IgD-negative memory B cell (primary cell): ENCODE data around the gene MIS12. TPM values are rescaled to one million over a fixed set of nuclear protein-coding genes. Genes with fewer than 3 reads are reported as not detected.

ENCODE experiments used
- H3K27ac Mint-ChIP-seq, 3 donors: one replicate each; pipeline ENCODE4 v1.8.0; 2020 to 2022; ENCODE audit warnings: mild to moderate bottlenecking in 3 of 3, mixed read lengths in 3 of 3, moderate library complexity in 1 of 3
- H3K27me3 Mint-ChIP-seq: one replicate; pipeline ENCODE4 v1.8.0; 2021; ENCODE audit warnings: mixed read lengths
- H3K36me3 Mint-ChIP-seq: one replicate; pipeline ENCODE4 v1.8.0; 2020; ENCODE audit warnings: mild to moderate bottlenecking, mixed read lengths
- H3K4me1 Mint-ChIP-seq, 3 donors: one replicate each; pipeline ENCODE4 v1.8.0; 2020 to 2022; ENCODE audit warnings: mixed read lengths in 3 of 3, mild to moderate bottlenecking in 1 of 3
- H3K4me3 Mint-ChIP-seq, 4 donors: one replicate each; pipeline ENCODE4 v1.8.0; 2020 to 2022; ENCODE audit warnings: mild to moderate bottlenecking in 4 of 4, mixed read lengths in 4 of 4, moderate library complexity in 3 of 4
- H3K9me3 Mint-ChIP-seq, 3 donors: one replicate each; pipeline ENCODE4 v1.8.0; 2020 to 2021; ENCODE audit warnings: mixed read lengths in 3 of 3, mild to moderate bottlenecking in 1 of 3
- polyA plus RNA-seq: library from polyadenylated mRNA; unstranded; fragments of 300-500 nt; fragmentation: Illumina TruSeq; gene quantifications from one replicate; pipeline ENCODE4 v1.2.3, GENCODE V29; 2021

Gene MIS12
- polyA plus RNA-seq = 16.1 TPM

- H3K27me3 Mint-ChIP-seq = peaks cover 3% of the 10 kb centered on the region
- peaks cover 21 to 44% (median 30%) of the 10 kb centered on the region in 3 donors for H3K4me1 Mint-ChIP-seq
- H3K9me3 Mint-ChIP-seq = no peaks in the 10 kb centered on the region
- H3K27ac Mint-ChIP-seq = peak within 1 kb of the TSS; percentile 99
- peak within 1 kb of the TSS; percentile 93 to 98 (median 96) for H3K4me3 Mint-ChIP-seq
- H3K36me3 Mint-ChIP-seq = peaks cover 8% of the 10 kb centered on the region
Measured at GRCh38 chr17:5486206-5487124, at the start of gene MIS12. Gene MIS12 (plus strand): TSS chr17:5486566. CDS start chr17:5488863, 2,297 bp downstream.

GRCh38 chr17:5437721-5438317 is 48.5 kb upstream of the MIS12 start:
- H3K27ac Mint-ChIP-seq = peak overlapping the region; percentile 66 to 76 (median 68)
- H3K4me1 Mint-ChIP-seq = peaks cover 16 to 25% (median 24%) of the 10 kb centered on the region in 3 donors
- H3K36me3 Mint-ChIP-seq = no peaks in the 10 kb centered on the region
- peak overlapping the region; percentile 76 to 87 (median 82) for H3K4me3 Mint-ChIP-seq
- no peaks in the 10 kb centered on the region for H3K9me3 Mint-ChIP-seq
- H3K27me3 Mint-ChIP-seq = no peaks in the 10 kb centered on the region

- H3K4me1 Mint-ChIP-seq = peaks cover 16 to 25% (median 24%) of the 10 kb centered on the region in 3 donors
- H3K27me3 Mint-ChIP-seq = no peaks in the 10 kb centered on the region
- no peaks in the 10 kb centered on the region for H3K36me3 Mint-ChIP-seq
- no peaks in the 10 kb centered on the region for H3K9me3 Mint-ChIP-seq
- peak within 1 kb of the TSS; percentile 76 to 91 (median 82) for H3K4me3 Mint-ChIP-seq
- peak within 1 kb of the TSS; percentile 66 to 93 (median 89) for H3K27ac Mint-ChIP-seq
Measured at GRCh38 chr17:5438716-5439445, 47.5 kb upstream of the MIS12 start, which contains the start of gene C1QBP. Gene C1QBP (minus strand): TSS chr17:5439155. CDS start chr17:5439073, 82 bp downstream.

- Mint-ChIP-seq H3K27ac (peak overlapping the region; percentile 66 to 93 (median 89)), H3K9me3 (no peaks in the 10 kb centered on the region), H3K36me3 (peaks cover 2% of the 10 kb centered on the region), H3K27me3 (no peaks in the 10 kb centered on the region), H3K4me3 (peak overlapping the region; percentile 67 to 91 (median 77)), H3K4me1 (peaks cover 16 to 25% (median 24%) of the 10 kb centered on the region in 3 donors)
Measured at GRCh38 chr17:5439446-5439764, 47.0 kb upstream of the MIS12 start.

- H3K9me3 Mint-ChIP-seq = no peaks in the 10 kb centered on the region
- H3K36me3 Mint-ChIP-seq = peaks cover 6% of the 10 kb centered on the region
- no peak overlapping the region for H3K27ac Mint-ChIP-seq
- H3K4me1 Mint-ChIP-seq = peaks cover 2 to 5% (median 5%) of the 10 kb centered on the region in 3 donors
- no peaks in the 10 kb centered on the region for H3K27me3 Mint-ChIP-seq
- no peak overlapping the region for H3K4me3 Mint-ChIP-seq
Measured at GRCh38 chr17:5443728-5444127, 42.6 kb upstream of the MIS12 start.

GRCh38 chr17:5444209-5444608 is 42.2 kb upstream of the MIS12 start:
- peaks cover 6% of the 10 kb centered on the region for H3K36me3 Mint-ChIP-seq
- no peaks in the 10 kb centered on the region for H3K27me3 Mint-ChIP-seq
- peaks cover 2 to 5% (median 3%) of the 10 kb centered on the region in 3 donors for H3K4me1 Mint-ChIP-seq
- H3K27ac Mint-ChIP-seq = no peak overlapping the region
- H3K9me3 Mint-ChIP-seq = no peaks in the 10 kb centered on the region
- H3K4me3 Mint-ChIP-seq = no peak overlapping the region

- no peaks in the 10 kb centered on the region for H3K9me3 Mint-ChIP-seq
- H3K4me1 Mint-ChIP-seq = peaks cover 0 to 2% (median 0%) of the 10 kb centered on the region in 3 donors
- H3K36me3 Mint-ChIP-seq = peaks cover 7% of the 10 kb centered on the region
- no peak overlapping the region for H3K27ac Mint-ChIP-seq
- H3K4me3 Mint-ChIP-seq = no peak overlapping the region
- H3K27me3 Mint-ChIP-seq = no peaks in the 10 kb centered on the region
Measured at GRCh38 chr17:5446786-5447185, 39.6 kb upstream of the MIS12 start.

GRCh38 chr17:5464717-5465507 is 21.5 kb upstream of the MIS12 start:
- no peaks in the 10 kb centered on the region for H3K9me3 Mint-ChIP-seq
- peak overlapping the region in 1 of 4 donors; percentile 56 for H3K4me3 Mint-ChIP-seq
- H3K36me3 Mint-ChIP-seq = peaks cover 7% of the 10 kb centered on the region
- no peak overlapping the region for H3K27ac Mint-ChIP-seq
- H3K27me3 Mint-ChIP-seq = no peaks in the 10 kb centered on the region
- peaks cover 26 to 45% (median 33%) of the 10 kb centered on the region in 3 donors for H3K4me1 Mint-ChIP-seq

GRCh38 chr17:5466295-5466694 is 20.1 kb upstream of the MIS12 start:
- H3K27ac Mint-ChIP-seq = peak overlapping the region in 1 of 3 donors; percentile 51
- H3K4me3 Mint-ChIP-seq = peak overlapping the region in 1 of 4 donors; percentile 84

GRCh38 chr17:5467416-5467815 is 18.9 kb upstream of the MIS12 start:
- Mint-ChIP-seq H3K36me3 (no peaks in the 10 kb centered on the region), H3K9me3 (no peaks in the 10 kb centered on the region), H3K4me3 (peak overlapping the region; percentile 84 to 91 (median 85)), H3K27me3 (no peaks in the 10 kb centered on the region), H3K27ac (peak overlapping the region in 2 of 3 donors; percentile 1 to 51), H3K4me1 (peaks cover 26 to 49% (median 32%) of the 10 kb centered on the region in 3 donors)

More at GRCh38 chr17:5466295-5466694, 20.1 kb upstream of the MIS12 start:
- no peaks in the 10 kb centered on the region for H3K27me3 Mint-ChIP-seq
- H3K36me3 Mint-ChIP-seq = peaks cover 2% of the 10 kb centered on the region
- no peaks in the 10 kb centered on the region for H3K9me3 Mint-ChIP-seq
- peaks cover 26 to 49% (median 33%) of the 10 kb centered on the region in 3 donors for H3K4me1 Mint-ChIP-seq

GRCh38 chr17:5468075-5468473 is 18.3 kb upstream of the MIS12 start:
- Mint-ChIP-seq H3K27me3 (no peaks in the 10 kb centered on the region), H3K4me1 (peaks cover 25 to 48% (median 32%) of the 10 kb centered on the region in 3 donors), H3K4me3 (peak overlapping the region; percentile 84 to 91 (median 85)), H3K9me3 (no peaks in the 10 kb centered on the region), H3K36me3 (no peaks in the 10 kb centered on the region), H3K27ac (peak overlapping the region; percentile 1 to 77 (median 8))

- Mint-ChIP-seq H3K4me3 (no peak overlapping the region), H3K9me3 (no peaks in the 10 kb centered on the region), H3K27ac (no peak overlapping the region), H3K27me3 (no peaks in the 10 kb centered on the region), H3K4me1 (peaks cover 13 to 20% (median 16%) of the 10 kb centered on the region in 3 donors), H3K36me3 (peaks cover 4% of the 10 kb centered on the region)
Measured at GRCh38 chr17:5472511-5472910, 13.9 kb upstream of the MIS12 start.

GRCh38 chr17:5473906-5474305 is 12.5 kb upstream of the MIS12 start:
- Mint-ChIP-seq H3K36me3 (peaks cover 4% of the 10 kb centered on the region), H3K4me1 (peaks cover 7 to 11% (median 8%) of the 10 kb centered on the region in 3 donors), H3K27ac (no peak overlapping the region), H3K27me3 (no peaks in the 10 kb centered on the region), H3K9me3 (no peaks in the 10 kb centered on the region), H3K4me3 (no peak overlapping the region)

- H3K27ac Mint-ChIP-seq = no peak overlapping the region
- H3K36me3 Mint-ChIP-seq = peaks cover 9% of the 10 kb centered on the region
- H3K4me3 Mint-ChIP-seq = no peak overlapping the region
- H3K9me3 Mint-ChIP-seq = no peaks in the 10 kb centered on the region
- H3K4me1 Mint-ChIP-seq = peaks cover 11 to 15% (median 14%) of the 10 kb centered on the region in 3 donors
- H3K27me3 Mint-ChIP-seq = no peaks in the 10 kb centered on the region
Measured at GRCh38 chr17:5478992-5479391, 7.4 kb upstream of the MIS12 start.
